Occipital lobe (tissue), 2 donors: ENCODE measurements around the gene MRPL53. TPM values are rescaled to one million over a fixed set of nuclear protein-coding genes. Genes with fewer than 3 reads are reported as not detected.
A peak's percentile ranks its signal among the peaks of the same experiment; 100 is the strongest.
"Not testable (repeated sequence)": the region's sequence is repeated elsewhere in the genome, so short reads cannot be mapped to it uniquely, and the experiment has no call there.

Experiments used
- DNase-seq: peaks from one replicate; lab custom pipeline; 2025; lab: John Stamatoyannopoulos, UW
- total RNA-seq: library from RNA; depleted of rRNA; stranded (reverse); fragments of >200 nt; gene quantifications from one replicate; pipeline ENCODE4 v1.2.3, GENCODE V29; 2014

MRPL53 gene
- total RNA-seq, 1 donor from 2014 or later = 11.5 TPM

DNA sequence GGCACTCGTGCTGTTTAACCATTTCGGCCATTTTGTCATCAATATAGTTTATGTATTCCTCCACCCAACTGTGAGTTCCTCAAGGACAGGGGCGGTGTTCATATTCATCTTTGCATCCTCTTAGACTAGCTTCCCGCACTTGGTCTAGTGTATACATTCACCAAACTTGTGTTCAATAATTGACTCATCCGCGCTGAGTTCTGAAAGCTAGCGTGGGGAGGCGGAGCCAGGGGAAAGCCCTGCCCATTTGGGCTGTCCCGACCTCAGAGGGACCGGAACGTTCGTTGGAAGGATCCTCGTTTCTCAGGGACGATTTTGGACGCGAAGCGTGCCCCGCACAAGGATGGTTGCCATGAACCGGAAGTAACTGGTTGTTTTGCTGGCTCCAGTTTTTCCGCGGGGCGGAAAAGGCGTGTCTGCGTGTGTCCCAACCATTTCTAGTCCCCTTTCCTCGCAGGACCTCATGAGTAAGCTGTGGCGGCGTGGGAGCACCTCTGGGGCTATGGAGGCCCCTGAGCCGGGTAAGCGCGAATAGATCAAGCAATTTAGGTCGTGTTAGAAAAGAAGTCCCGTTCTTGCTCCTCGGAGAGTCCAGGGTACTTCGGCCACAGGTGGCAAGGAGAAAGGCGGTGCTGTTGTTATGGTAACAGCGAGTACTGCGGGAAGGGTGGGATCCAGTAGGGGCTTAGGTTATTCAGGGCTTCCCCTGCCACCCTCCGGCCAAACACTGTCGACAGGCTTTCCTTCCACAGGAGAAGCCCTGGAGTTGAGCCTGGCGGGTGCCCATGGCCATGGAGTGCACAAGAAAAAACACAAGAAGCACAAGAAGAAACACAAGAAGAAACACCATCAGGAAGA is 17.6 kb downstream of the MRPL53 start, which contains the start of gene INO80B:
INO80B (plus strand) TSS at position 434 of the 858 bp plus-strand sequence; CDS start at position 464, 30 bp downstream.
- DNase-seq = peak; percentile 95

GRCh38 chr2:74450570-74451190 is 21.8 kb downstream of the MRPL53 start:
- DNase-seq = no peak

DNA sequence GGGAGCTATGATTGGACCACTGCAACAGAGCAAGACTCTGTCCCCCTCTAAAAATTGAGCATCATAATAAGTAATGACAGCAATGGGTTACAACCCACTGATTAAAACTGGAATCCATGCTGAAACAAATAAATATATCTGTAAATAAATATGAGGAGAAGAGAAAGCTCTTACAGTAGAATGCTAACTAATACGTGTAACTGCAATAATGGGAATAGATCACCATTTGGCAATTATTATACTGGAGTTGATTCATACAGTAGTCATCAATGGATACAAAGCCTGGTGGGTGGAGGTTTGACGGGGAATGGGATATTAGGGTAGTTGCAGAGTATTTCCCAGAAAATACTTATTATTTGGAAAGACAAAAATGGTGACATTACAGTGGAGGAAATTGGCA is 23.7 kb downstream of the MRPL53 start:
- DNase-seq = no peak

DNA sequence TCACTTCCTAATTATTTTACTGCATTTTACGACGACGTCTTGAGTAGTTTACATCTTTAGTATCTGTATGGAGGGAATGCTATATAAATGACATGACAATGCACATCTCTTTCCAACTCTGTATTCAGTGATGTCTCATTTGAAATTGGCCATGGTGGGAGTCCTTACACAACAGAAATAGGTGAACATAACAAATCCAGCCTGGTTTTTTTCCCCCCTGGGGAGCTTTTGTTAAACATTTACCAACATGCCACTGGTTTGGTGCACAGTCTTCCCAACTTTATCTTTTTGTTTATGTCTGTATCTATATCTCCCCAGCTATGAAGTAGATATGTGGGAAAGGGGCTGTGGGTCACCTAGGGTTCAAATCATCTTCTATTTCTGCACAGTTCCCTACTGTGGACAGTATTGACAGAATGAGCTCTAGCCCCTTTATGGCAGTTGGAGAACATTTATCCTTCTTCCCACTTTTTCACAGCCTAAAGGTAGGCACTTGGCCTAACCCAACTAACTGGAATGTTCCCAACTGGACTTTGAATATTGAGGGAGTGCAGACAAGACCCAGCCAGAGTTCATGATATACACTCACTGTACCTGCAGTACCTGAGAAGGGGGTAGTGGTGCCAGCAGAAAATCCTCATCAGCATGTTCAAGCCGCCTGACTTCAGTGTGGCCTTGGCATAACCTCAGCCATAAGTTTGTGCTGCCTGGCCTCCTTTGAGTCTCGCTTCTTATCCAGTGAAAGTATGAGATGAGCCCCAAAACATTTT is 25.1 kb downstream of the MRPL53 start:
- no peak for DNase-seq

DNA sequence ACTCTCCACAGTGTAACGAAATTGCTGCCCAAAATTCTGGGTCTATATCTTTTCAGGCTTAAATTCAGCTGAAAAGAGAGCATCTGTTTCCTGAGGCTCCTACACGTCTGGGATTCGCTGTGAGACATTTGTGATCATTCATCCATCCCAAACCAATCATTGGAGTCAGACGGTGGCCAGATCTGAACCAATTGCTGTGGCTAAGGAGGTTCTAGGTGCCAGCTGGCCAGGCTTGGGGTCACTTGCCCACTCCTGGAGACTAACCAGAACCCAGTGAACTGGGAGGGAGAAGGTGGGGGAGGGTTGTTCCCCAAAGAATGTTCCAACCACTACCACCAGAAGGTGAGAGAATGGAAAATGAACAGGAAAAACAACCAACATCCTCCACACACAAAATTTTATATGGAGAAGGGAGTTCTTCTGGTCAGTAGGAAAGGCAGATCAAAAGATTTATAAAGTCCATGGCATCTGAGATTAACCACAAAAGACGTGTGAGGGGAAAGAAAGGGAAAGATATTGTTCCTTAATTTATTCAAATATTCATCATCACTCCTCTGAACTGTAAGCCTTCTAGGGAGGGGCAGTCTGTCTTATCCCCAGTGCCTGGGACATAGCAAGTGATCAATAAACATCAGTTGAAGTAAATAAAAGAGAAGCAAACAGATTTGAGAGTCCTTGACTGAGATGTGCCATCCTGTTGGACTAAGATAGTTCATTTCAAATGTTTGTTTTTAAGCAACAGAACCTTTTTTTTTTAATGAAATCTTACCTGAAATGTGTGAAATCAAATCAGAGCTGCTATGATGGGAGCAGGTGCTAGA is 27.8 kb downstream of the MRPL53 start:
- DNase-seq = no peak

GRCh38 chr2:74442483-74443297 is 29.8 kb downstream of the MRPL53 start:
- DNase-seq = not testable (repeated sequence)

- no peak for DNase-seq
Observed at GRCh38 chr2:74441690-74442482, 30.6 kb downstream of the MRPL53 start, which contains the start of gene RTKN. RTKN (minus strand) TSS chr2:74441937; CDS start chr2:74441816, 121 bp downstream.

DNA sequence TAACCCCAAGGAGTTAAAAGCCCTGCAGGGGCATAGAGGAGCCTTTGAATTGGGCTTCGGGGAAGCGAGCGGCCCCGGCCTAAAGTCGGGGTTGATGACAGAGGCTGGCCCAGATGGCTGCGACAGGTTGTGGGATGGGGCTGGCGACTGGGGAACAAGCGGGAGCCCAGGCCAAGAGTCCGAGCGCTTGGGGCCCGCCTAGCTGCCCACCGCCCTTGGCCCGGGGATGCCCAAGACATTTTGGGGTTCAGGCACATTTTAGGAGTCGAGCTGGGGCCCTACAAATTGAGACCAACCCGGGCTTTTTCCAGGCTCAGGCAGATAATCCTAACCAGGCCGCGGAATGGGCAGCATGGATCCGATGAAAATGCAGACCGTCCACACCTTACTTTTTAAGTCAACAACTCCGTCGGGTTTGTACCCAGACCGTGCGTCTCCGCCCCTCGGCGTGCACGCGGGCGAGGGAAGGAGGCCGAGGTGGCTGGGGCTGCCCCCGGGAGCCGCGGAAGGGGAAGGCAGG is 31.2 kb downstream of the MRPL53 start:
- no peak for DNase-seq

GRCh38 chr2:74440378-74441169 is 31.9 kb downstream of the MRPL53 start:
- DNase-seq = peak; percentile 88

GRCh38 chr2:74439803-74440377 is 32.6 kb downstream of the MRPL53 start:
- peak; percentile 83 for DNase-seq

GRCh38 chr2:74439373-74439772 is 33.1 kb downstream of the MRPL53 start:
- no peak for DNase-seq

- no peak for DNase-seq
Observed at GRCh38 chr2:74438248-74438647, 34.2 kb downstream of the MRPL53 start.

DNA sequence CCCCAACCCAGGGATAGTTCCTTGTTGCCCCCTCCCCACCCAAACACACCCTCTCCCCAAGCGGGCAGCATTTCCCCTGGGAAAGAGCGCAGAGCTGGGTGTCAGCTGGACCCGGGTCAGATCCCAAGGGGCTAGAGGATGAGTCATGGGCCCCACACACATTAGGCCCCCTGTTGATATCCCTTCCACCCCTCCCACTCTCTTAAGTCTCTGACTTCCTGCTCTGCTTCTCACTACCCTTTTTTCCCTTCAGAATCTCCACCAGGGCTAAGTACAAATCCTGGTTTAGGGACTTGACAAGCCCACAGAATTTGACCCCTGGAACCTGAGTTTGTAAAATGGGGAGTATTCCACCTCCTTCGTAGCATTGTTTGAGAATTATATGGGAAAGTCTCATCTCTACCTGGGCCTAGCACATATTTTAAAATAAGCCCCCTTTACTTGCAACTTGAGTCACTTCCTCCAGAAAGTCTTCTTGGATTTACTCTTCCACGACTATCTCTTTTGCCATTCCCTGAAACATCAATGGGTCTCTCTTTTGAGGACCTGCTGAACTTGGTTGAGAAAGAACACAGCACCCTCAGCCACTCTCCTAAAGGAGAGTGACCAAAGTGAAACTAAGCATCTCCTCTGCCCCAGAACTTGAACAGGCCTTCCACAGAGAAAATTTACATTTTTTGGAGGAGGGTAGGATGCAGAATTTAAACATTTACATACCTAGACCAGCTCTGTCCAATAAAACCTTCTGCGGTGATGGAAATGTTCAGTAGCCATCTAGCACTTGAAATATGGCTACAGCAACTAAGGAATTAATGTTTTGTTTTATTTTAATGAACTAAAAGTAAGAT is 35.4 kb downstream of the MRPL53 start:
- no peak for DNase-seq

DNA sequence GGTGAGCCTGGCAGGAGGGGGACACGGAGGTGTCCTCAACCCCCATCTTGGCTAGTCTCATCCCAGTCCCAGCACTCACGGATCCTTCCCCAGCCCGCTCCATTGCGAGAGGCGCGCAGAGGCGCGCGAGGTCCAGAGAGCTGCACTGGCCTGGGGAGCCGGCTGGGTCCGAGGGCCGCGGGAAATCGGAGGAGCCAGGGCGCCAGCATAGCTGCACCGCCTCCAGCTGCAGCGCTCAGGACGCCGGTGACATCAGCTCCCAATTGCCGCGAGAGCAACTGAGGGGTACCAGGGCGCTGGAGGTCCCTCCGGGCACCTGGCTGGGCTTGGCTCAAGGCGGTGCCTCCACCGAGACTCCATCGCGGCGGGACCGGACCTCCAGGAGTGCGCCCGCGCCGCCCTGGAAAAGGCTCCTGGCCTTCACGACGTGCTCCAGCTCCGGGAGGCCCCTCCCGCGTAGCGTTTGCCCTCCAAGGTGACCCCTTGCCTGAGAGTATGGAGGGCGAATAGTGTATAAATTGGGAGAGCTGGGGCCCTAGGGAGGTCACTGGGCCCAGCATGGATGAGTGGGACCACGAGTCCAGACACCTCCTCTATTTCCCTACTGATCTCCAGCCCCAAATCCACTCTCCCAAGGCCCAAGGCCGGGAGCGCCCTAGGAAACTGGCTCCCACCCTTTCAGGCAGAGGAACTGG is 36.2 kb downstream of the MRPL53 start:
- DNase-seq = no peak

DNA sequence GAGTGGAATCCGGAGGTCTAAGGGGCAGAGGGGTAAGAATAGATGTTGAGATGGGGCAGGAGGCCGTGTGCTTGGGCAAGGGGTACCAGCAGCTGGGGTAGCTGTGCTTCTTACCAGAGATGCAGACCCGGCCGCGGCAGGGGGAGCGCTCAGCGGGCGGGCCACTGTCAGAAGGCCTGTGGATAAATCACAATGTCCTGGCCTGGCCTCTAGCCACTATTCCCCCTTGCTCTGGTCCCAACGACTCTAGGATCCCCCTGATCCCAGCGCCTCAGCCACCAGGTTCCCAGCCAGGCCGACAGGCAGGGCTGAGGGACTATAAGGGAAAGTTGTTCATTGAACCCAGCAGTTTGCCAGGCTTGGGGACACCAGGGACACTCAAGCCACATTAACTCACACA is 42.0 kb downstream of the MRPL53 start:
- DNase-seq = no peak
